ENCODE measurements around the gene POM121. TPM values are rescaled to one million over a fixed set of nuclear protein-coding genes. Genes with fewer than 3 reads are reported as not detected.
"Not testable (repeated sequence)": the region's sequence is repeated elsewhere in the genome, so short reads cannot be mapped to it uniquely, and the experiment has no call there.

POM121 gene
- total and polyA plus RNA-seq, 10 of the 15 experiments (the other 5 are each of a cell fraction or from before 2014, with no cell fraction given), result 2.4 to 65.7 (median 14.1) TPM

- H2AFZ ChIP-seq (ENCODE audit: control insufficient read depth, low read depth, low read length); H3K36me3 ChIP-seq (ENCODE audit: control insufficient read depth in 2 of 2, insufficient read depth in 2 of 2, low read length in 1 of 2); H3K9ac ChIP-seq (ENCODE audit: control insufficient read depth, insufficient read depth, low read length); DNase-seq (ENCODE audit: low read depth, low spot score); ATAC-seq; FAIRE-seq; H3K27me3 ChIP-seq (replicated peaks in 1 of 2; ENCODE audit: control insufficient read depth in 2 of 2, insufficient read depth in 2 of 2, low read length in 1 of 2); H3K79me2 ChIP-seq (ENCODE audit: control insufficient read depth, insufficient read depth, low read length); POLR2A ChIA-PET; BruUV-seq (replicated peaks); H3K4me1 ChIP-seq (ENCODE audit: control insufficient read depth, insufficient read depth, low read length); intact Hi-C loops (cut with micrococcal nuclease; ENCODE audit: unreplicated experiment); H3K27ac ChIP-seq (ENCODE audit: control insufficient read depth, insufficient read depth); H4K20me1 ChIP-seq (ENCODE audit: control insufficient read depth, insufficient read depth); H3K9me3 ChIP-seq (replicated peaks; ENCODE audit: control insufficient read depth, insufficient read depth, low read length); in situ Hi-C loops (cut with MboI); H3K4me2 ChIP-seq (ENCODE audit: control insufficient read depth, insufficient read depth); RAD21 ChIA-PET (ENCODE audit: unreplicated experiment); SMC1A ChIA-PET (ENCODE audit: uncharacterized antibody, unreplicated experiment); H3K4me3 ChIP-seq; CTCF ChIA-PET: not testable (repeated sequence)
- whole genome bisulfite sequencing (ENCODE audit: insufficient coverage, insufficient replicate concordance, low lambda C conversion rate, missing lambda C conversion rate), result 98% methylated on average over 5 of the region's 20 CpGs
Observed at GRCh38 chr7:72942022-72942705, 17.3 kb downstream of the POM121 start.

GRCh38 chr7:72942956-72943355 is 18.1 kb downstream of the POM121 start:
- H3K9ac ChIP-seq (ENCODE audit: control insufficient read depth, insufficient read depth, low read length); SMC1A ChIA-PET (ENCODE audit: uncharacterized antibody, unreplicated experiment); H3K4me3 ChIP-seq; RAD21 ChIA-PET (ENCODE audit: unreplicated experiment); DNase-seq (ENCODE audit: low read depth, low spot score); intact Hi-C loops (cut with micrococcal nuclease; ENCODE audit: unreplicated experiment); FAIRE-seq; in situ Hi-C loops (cut with MboI); BruUV-seq (replicated peaks); CTCF ChIA-PET; H3K4me1 ChIP-seq (ENCODE audit: control insufficient read depth, insufficient read depth, low read length); H3K27ac ChIP-seq (ENCODE audit: control insufficient read depth, insufficient read depth); ATAC-seq; H3K9me3 ChIP-seq (replicated peaks; ENCODE audit: control insufficient read depth, insufficient read depth, low read length); H3K4me2 ChIP-seq (ENCODE audit: control insufficient read depth, insufficient read depth); H2AFZ ChIP-seq (ENCODE audit: control insufficient read depth, low read depth, low read length); POLR2A ChIA-PET; H3K79me2 ChIP-seq (ENCODE audit: control insufficient read depth, insufficient read depth, low read length); H4K20me1 ChIP-seq (ENCODE audit: control insufficient read depth, insufficient read depth); H3K27me3 ChIP-seq (replicated peaks in 1 of 2; ENCODE audit: control insufficient read depth in 2 of 2, insufficient read depth in 2 of 2, low read length in 1 of 2); H3K36me3 ChIP-seq (ENCODE audit: control insufficient read depth in 2 of 2, insufficient read depth in 2 of 2, low read length in 1 of 2): not testable (repeated sequence)
- WGBS (ENCODE audit: insufficient coverage, insufficient replicate concordance, low lambda C conversion rate, missing lambda C conversion rate), result 97% methylated on average over 25 of the region's 25 CpGs

GRCh38 chr7:72944937-72945336 is 20.0 kb downstream of the POM121 start:
- intact Hi-C loops (cut with micrococcal nuclease; ENCODE audit: unreplicated experiment); BruUV-seq (replicated peaks); H3K4me1 ChIP-seq (ENCODE audit: control insufficient read depth, insufficient read depth, low read length); H3K9me3 ChIP-seq (replicated peaks; ENCODE audit: control insufficient read depth, insufficient read depth, low read length); POLR2A ChIA-PET; H3K79me2 ChIP-seq (ENCODE audit: control insufficient read depth, insufficient read depth, low read length); H3K4me3 ChIP-seq; H2AFZ ChIP-seq (ENCODE audit: control insufficient read depth, low read depth, low read length); H4K20me1 ChIP-seq (ENCODE audit: control insufficient read depth, insufficient read depth); RAD21 ChIA-PET (ENCODE audit: unreplicated experiment); FAIRE-seq; H3K36me3 ChIP-seq (ENCODE audit: control insufficient read depth in 2 of 2, insufficient read depth in 2 of 2, low read length in 1 of 2); H3K4me2 ChIP-seq (ENCODE audit: control insufficient read depth, insufficient read depth); H3K27me3 ChIP-seq (replicated peaks in 1 of 2; ENCODE audit: control insufficient read depth in 2 of 2, insufficient read depth in 2 of 2, low read length in 1 of 2); H3K9ac ChIP-seq (ENCODE audit: control insufficient read depth, insufficient read depth, low read length); in situ Hi-C loops (cut with MboI); CTCF ChIA-PET; ATAC-seq; H3K27ac ChIP-seq (ENCODE audit: control insufficient read depth, insufficient read depth); DNase-seq (ENCODE audit: low read depth, low spot score); SMC1A ChIA-PET (ENCODE audit: uncharacterized antibody, unreplicated experiment): not testable (repeated sequence)
- 94% methylated on average over 6 of the region's 15 CpGs for WGBS (ENCODE audit: insufficient coverage, insufficient replicate concordance, low lambda C conversion rate, missing lambda C conversion rate)

GRCh38 chr7:72945597-72945996 is 20.7 kb downstream of the POM121 start:
- H3K27me3 ChIP-seq (replicated peaks in 1 of 2; ENCODE audit: control insufficient read depth in 2 of 2, insufficient read depth in 2 of 2, low read length in 1 of 2); FAIRE-seq; DNase-seq (ENCODE audit: low read depth, low spot score); BruUV-seq (replicated peaks); in situ Hi-C loops (cut with MboI); H3K4me3 ChIP-seq; H3K27ac ChIP-seq (ENCODE audit: control insufficient read depth, insufficient read depth); H3K4me2 ChIP-seq (ENCODE audit: control insufficient read depth, insufficient read depth); POLR2A ChIA-PET; H3K9me3 ChIP-seq (replicated peaks; ENCODE audit: control insufficient read depth, insufficient read depth, low read length); CTCF ChIA-PET; intact Hi-C loops (cut with micrococcal nuclease; ENCODE audit: unreplicated experiment); H3K4me1 ChIP-seq (ENCODE audit: control insufficient read depth, insufficient read depth, low read length); H3K9ac ChIP-seq (ENCODE audit: control insufficient read depth, insufficient read depth, low read length); ATAC-seq; RAD21 ChIA-PET (ENCODE audit: unreplicated experiment); H3K79me2 ChIP-seq (ENCODE audit: control insufficient read depth, insufficient read depth, low read length); H4K20me1 ChIP-seq (ENCODE audit: control insufficient read depth, insufficient read depth); SMC1A ChIA-PET (ENCODE audit: uncharacterized antibody, unreplicated experiment); H3K36me3 ChIP-seq (ENCODE audit: control insufficient read depth in 2 of 2, insufficient read depth in 2 of 2, low read length in 1 of 2); H2AFZ ChIP-seq (ENCODE audit: control insufficient read depth, low read depth, low read length): not testable (repeated sequence)
- WGBS (ENCODE audit: insufficient coverage, insufficient replicate concordance, low lambda C conversion rate, missing lambda C conversion rate), result 79% methylated on average over 5 of the region's 9 CpGs

Data from GM12878 (cell line).